Dedifferentiated amniotic fluid mesenchymal stem cell (primary cell): ENCODE measurements around the gene NDFIP1.
"Not testable (repeated sequence)": the region's sequence is repeated elsewhere in the genome, so short reads cannot be mapped to it uniquely, and the experiment has no call there.

ENCODE experiments used
- DNase-seq: peaks from one replicate; pipeline ENCODE4 v3.0.0-alpha.2; 2016; ENCODE audit errors: extremely low spot score

NDFIP1 gene

GRCh38 chr5:142108432-142109330 is at the start of gene NDFIP1:
NDFIP1 (plus strand) TSS chr5:142108779; CDS start chr5:142108975, 196 bp downstream.
- DNase-seq, result peak; percentile 69

- no peak for DNase-seq
These were observed 49.2 kb upstream of the NDFIP1 start for GRCh38 chr5:142059304-142059940.

- no peak for DNase-seq
These were observed 45.2 kb upstream of the NDFIP1 start for GRCh38 chr5:142063376-142063775.

- DNase-seq, result no peak
These were observed 44.7 kb upstream of the NDFIP1 start for GRCh38 chr5:142063878-142064331.

GRCh38 chr5:142065273-142065672 is 43.3 kb upstream of the NDFIP1 start:
- DNase-seq, result no peak

- no peak for DNase-seq
These were observed 38.8 kb upstream of the NDFIP1 start for GRCh38 chr5:142069606-142070399.

- DNase-seq, result no peak
These were observed 37.8 kb upstream of the NDFIP1 start for GRCh38 chr5:142070734-142071133.

GRCh38 chr5:142072488-142072887 is 36.1 kb upstream of the NDFIP1 start:
- no peak for DNase-seq

- DNase-seq, result no peak
These were observed 35.1 kb upstream of the NDFIP1 start for GRCh38 chr5:142073362-142073988.

- no peak for DNase-seq
These were observed 34.6 kb upstream of the NDFIP1 start for GRCh38 chr5:142074006-142074405.

- no peak for DNase-seq
These were observed 30.4 kb upstream of the NDFIP1 start for GRCh38 chr5:142078221-142078620.

- no peak for DNase-seq
These were observed 29.9 kb upstream of the NDFIP1 start for GRCh38 chr5:142078706-142079105.

- no peak for DNase-seq
These were observed 29.3 kb upstream of the NDFIP1 start for GRCh38 chr5:142079306-142079721.

GRCh38 chr5:142080248-142080647 is 28.3 kb upstream of the NDFIP1 start:
- DNase-seq, result no peak

GRCh38 chr5:142082182-142082781 is 26.3 kb upstream of the NDFIP1 start:
- no peak for DNase-seq

GRCh38 chr5:142086229-142086628 is 22.4 kb upstream of the NDFIP1 start:
- no peak for DNase-seq

- DNase-seq, result no peak
These were observed 21.9 kb upstream of the NDFIP1 start for GRCh38 chr5:142086679-142087078.

- DNase-seq, result no peak
These were observed 20.5 kb upstream of the NDFIP1 start for GRCh38 chr5:142087920-142088679.

GRCh38 chr5:142088855-142089479 is 19.6 kb upstream of the NDFIP1 start:
- not testable (repeated sequence) for DNase-seq

GRCh38 chr5:142091012-142091411 is 17.6 kb upstream of the NDFIP1 start:
- DNase-seq, result no peak
